GM12801 (cell line): ENCODE results near the gene CARTPT.

ENCODE experiments used
- CTCF ChIP-seq: IDR thresholded peaks from one replicate; pipeline ENCODE4 v1.5.1; 2011; ENCODE audit warnings: control low read depth; ENCODE audit not compliant: insufficient read length; ENCODE audit errors: extremely low read depth

The CARTPT gene

GRCh38 chr5:71695071-71695470 lies 24.0 kb upstream of the CARTPT start:
- no peak for TF ChIP-seq CTCF

- no peak for TF ChIP-seq CTCF
Observed at GRCh38 chr5:71695595-71695994, 23.5 kb upstream of the CARTPT start.

- no peak for TF ChIP-seq CTCF
Observed at GRCh38 chr5:71697967-71698366, 21.1 kb upstream of the CARTPT start.

- no peak for TF ChIP-seq CTCF
Observed at GRCh38 chr5:71699233-71699632, 19.8 kb upstream of the CARTPT start.

- TF ChIP-seq CTCF = no peak
Observed at GRCh38 chr5:71699751-71700150, 19.3 kb upstream of the CARTPT start.

- no peak for TF ChIP-seq CTCF
Observed at GRCh38 chr5:71700803-71701202, 18.3 kb upstream of the CARTPT start.

- TF ChIP-seq CTCF = no peak
Observed at GRCh38 chr5:71701407-71701806, 17.7 kb upstream of the CARTPT start.

GRCh38 chr5:71703941-71704340 lies 15.1 kb upstream of the CARTPT start:
- no peak for TF ChIP-seq CTCF
